ENCODE measurements around the gene NINJ1. TPM values are rescaled to one million over a fixed set of nuclear protein-coding genes. Genes with fewer than 3 reads are reported as not detected.
A peak's percentile ranks its signal among the peaks of the same experiment; 100 is the strongest.

The NINJ1 gene
- total and polyA plus RNA-seq, 4 donors = 23.8 to 60.4 (median 47.5) TPM

GRCh38 chr9:93128715-93129224 lies 5.3 kb downstream of the NINJ1 start:
- no peaks in the 10 kb centered on the region for H3K9me3 ChIP-seq (ENCODE audit: control insufficient read depth, insufficient read depth, low read length)
- DNase-seq (ENCODE audit: low read depth in 4 of 6, low spot score in 6 of 6) = no peak
- no peaks in the 10 kb centered on the region for H3K27me3 ChIP-seq (ENCODE audit: control insufficient read depth, insufficient read depth, low read length)
- H3K4me1 ChIP-seq (ENCODE audit: control insufficient read depth, insufficient read depth, low read length) = peaks cover 77% of the 10 kb centered on the region
- H3K4me3 ChIP-seq (ENCODE audit: low read depth, low read length) = no peak overlapping the region
- H3K27ac ChIP-seq (ENCODE audit: low read depth, low read length) = peak overlapping the region; percentile 40
- WGBS (ENCODE audit: insufficient coverage) = 84% methylated on average over 8 of the region's 10 CpGs
- H3K36me3 ChIP-seq (ENCODE audit: control insufficient read depth, insufficient read depth, low read length) = peaks cover 75% of the 10 kb centered on the region

GRCh38 chr9:93128011-93128714 lies 5.9 kb downstream of the NINJ1 start:
- Histone ChIP-seq H3K27me3 (ENCODE audit: control insufficient read depth, insufficient read depth, low read length) (no peaks in the 10 kb centered on the region), H3K4me3 (ENCODE audit: low read depth, low read length) (no peak overlapping the region), H3K4me1 (ENCODE audit: control insufficient read depth, insufficient read depth, low read length) (peaks cover 72% of the 10 kb centered on the region), H3K9me3 (ENCODE audit: control insufficient read depth, insufficient read depth, low read length) (no peaks in the 10 kb centered on the region), H3K36me3 (ENCODE audit: control insufficient read depth, insufficient read depth, low read length) (peaks cover 81% of the 10 kb centered on the region), H3K27ac (ENCODE audit: low read depth, low read length) (peak overlapping the region; percentile 33)
- DNase-seq (ENCODE audit: low read depth in 4 of 6, low spot score in 6 of 6) = no peak
- WGBS (ENCODE audit: insufficient coverage) = 90% methylated on average over 14 of the region's 14 CpGs

- peak in 1 of 6 donors; percentile 57 for DNase-seq (ENCODE audit: low read depth in 4 of 6, low spot score in 6 of 6)
- H3K4me1 ChIP-seq (ENCODE audit: control insufficient read depth, insufficient read depth, low read length) = peaks cover 65% of the 10 kb centered on the region
- H3K36me3 ChIP-seq (ENCODE audit: control insufficient read depth, insufficient read depth, low read length) = peaks cover 88% of the 10 kb centered on the region
- 38% methylated on average over 8 of the region's 8 CpGs for WGBS (ENCODE audit: insufficient coverage)
- no peak overlapping the region for H3K4me3 ChIP-seq (ENCODE audit: low read depth, low read length)
- no peaks in the 10 kb centered on the region for H3K27me3 ChIP-seq (ENCODE audit: control insufficient read depth, insufficient read depth, low read length)
- H3K9me3 ChIP-seq (ENCODE audit: control insufficient read depth, insufficient read depth, low read length) = no peaks in the 10 kb centered on the region
- peak overlapping the region; percentile 33 for H3K27ac ChIP-seq (ENCODE audit: low read depth, low read length)
These were observed 6.6 kb downstream of the NINJ1 start for GRCh38 chr9:93127395-93127911.

GRCh38 chr9:93126825-93127368 lies 7.2 kb downstream of the NINJ1 start:
- DNase-seq (ENCODE audit: low read depth in 4 of 6, low spot score in 6 of 6) = peak in 2 of 6 donors; percentile 27
- H3K9me3 ChIP-seq (ENCODE audit: control insufficient read depth, insufficient read depth, low read length) = no peaks in the 10 kb centered on the region
- H3K27me3 ChIP-seq (ENCODE audit: control insufficient read depth, insufficient read depth, low read length) = no peaks in the 10 kb centered on the region
- peaks cover 59% of the 10 kb centered on the region for H3K4me1 ChIP-seq (ENCODE audit: control insufficient read depth, insufficient read depth, low read length)
- WGBS (ENCODE audit: insufficient coverage) = 51% methylated on average over 11 of the region's 18 CpGs
- no peak overlapping the region for H3K4me3 ChIP-seq (ENCODE audit: low read depth, low read length)
- H3K27ac ChIP-seq (ENCODE audit: low read depth, low read length) = peak overlapping the region; percentile 33
- peaks cover 89% of the 10 kb centered on the region for H3K36me3 ChIP-seq (ENCODE audit: control insufficient read depth, insufficient read depth, low read length)

GRCh38 chr9:93126151-93126781 lies 7.8 kb downstream of the NINJ1 start:
- no peaks in the 10 kb centered on the region for H3K27me3 ChIP-seq (ENCODE audit: control insufficient read depth, insufficient read depth, low read length)
- no peaks in the 10 kb centered on the region for H3K9me3 ChIP-seq (ENCODE audit: control insufficient read depth, insufficient read depth, low read length)
- H3K4me3 ChIP-seq (ENCODE audit: low read depth, low read length) = no peak overlapping the region
- WGBS (ENCODE audit: insufficient coverage) = 77% methylated on average over 18 of the region's 23 CpGs
- no peak overlapping the region for H3K27ac ChIP-seq (ENCODE audit: low read depth, low read length)
- peaks cover 56% of the 10 kb centered on the region for H3K4me1 ChIP-seq (ENCODE audit: control insufficient read depth, insufficient read depth, low read length)
- H3K36me3 ChIP-seq (ENCODE audit: control insufficient read depth, insufficient read depth, low read length) = peaks cover 93% of the 10 kb centered on the region
- DNase-seq (ENCODE audit: low read depth in 4 of 6, low spot score in 6 of 6) = no peak

GRCh38 chr9:93125331-93125894 lies 8.6 kb downstream of the NINJ1 start:
- Histone ChIP-seq H3K27me3 (ENCODE audit: control insufficient read depth, insufficient read depth, low read length) (no peaks in the 10 kb centered on the region), H3K4me1 (ENCODE audit: control insufficient read depth, insufficient read depth, low read length) (peaks cover 56% of the 10 kb centered on the region), H3K9me3 (ENCODE audit: control insufficient read depth, insufficient read depth, low read length) (no peaks in the 10 kb centered on the region), H3K27ac (ENCODE audit: low read depth, low read length) (no peak overlapping the region), H3K36me3 (ENCODE audit: control insufficient read depth, insufficient read depth, low read length) (peaks cover 93% of the 10 kb centered on the region), H3K4me3 (ENCODE audit: low read depth, low read length) (no peak overlapping the region)
- 99% methylated on average over 7 of the region's 10 CpGs for WGBS (ENCODE audit: insufficient coverage)
- DNase-seq (ENCODE audit: low read depth in 4 of 6, low spot score in 6 of 6) = no peak

GRCh38 chr9:93124793-93125192 lies 9.3 kb downstream of the NINJ1 start:
- Histone ChIP-seq H3K36me3 (ENCODE audit: control insufficient read depth, insufficient read depth, low read length) (peaks cover 92% of the 10 kb centered on the region), H3K27ac (ENCODE audit: low read depth, low read length) (no peak overlapping the region), H3K4me1 (ENCODE audit: control insufficient read depth, insufficient read depth, low read length) (peaks cover 56% of the 10 kb centered on the region), H3K9me3 (ENCODE audit: control insufficient read depth, insufficient read depth, low read length) (no peaks in the 10 kb centered on the region), H3K27me3 (ENCODE audit: control insufficient read depth, insufficient read depth, low read length) (no peaks in the 10 kb centered on the region), H3K4me3 (ENCODE audit: low read depth, low read length) (no peak overlapping the region)
- 99% methylated on average over 16 of the region's 16 CpGs for WGBS (ENCODE audit: insufficient coverage)
- no peak for DNase-seq (ENCODE audit: low read depth in 4 of 6, low spot score in 6 of 6)

GRCh38 chr9:93123561-93124283 lies 10.3 kb downstream of the NINJ1 start:
- no peak overlapping the region for H3K4me3 ChIP-seq (ENCODE audit: low read depth, low read length)
- H3K27ac ChIP-seq (ENCODE audit: low read depth, low read length) = no peak overlapping the region
- H3K9me3 ChIP-seq (ENCODE audit: control insufficient read depth, insufficient read depth, low read length) = no peaks in the 10 kb centered on the region
- peaks cover 85% of the 10 kb centered on the region for H3K36me3 ChIP-seq (ENCODE audit: control insufficient read depth, insufficient read depth, low read length)
- no peak for DNase-seq (ENCODE audit: low read depth in 4 of 6, low spot score in 6 of 6)
- peaks cover 52% of the 10 kb centered on the region for H3K4me1 ChIP-seq (ENCODE audit: control insufficient read depth, insufficient read depth, low read length)
- WGBS (ENCODE audit: insufficient coverage) = 85% methylated on average over 12 of the region's 14 CpGs
- H3K27me3 ChIP-seq (ENCODE audit: control insufficient read depth, insufficient read depth, low read length) = no peaks in the 10 kb centered on the region

- no peak for DNase-seq (ENCODE audit: low read depth in 4 of 6, low spot score in 6 of 6)
- WGBS (ENCODE audit: insufficient coverage) = 87% methylated on average over 9 of the region's 14 CpGs
- Histone ChIP-seq H3K27ac (ENCODE audit: low read depth, low read length) (no peak overlapping the region), H3K36me3 (ENCODE audit: control insufficient read depth, insufficient read depth, low read length) (peaks cover 78% of the 10 kb centered on the region), H3K9me3 (ENCODE audit: control insufficient read depth, insufficient read depth, low read length) (no peaks in the 10 kb centered on the region), H3K4me3 (ENCODE audit: low read depth, low read length) (no peak overlapping the region), H3K4me1 (ENCODE audit: control insufficient read depth, insufficient read depth, low read length) (peaks cover 43% of the 10 kb centered on the region), H3K27me3 (ENCODE audit: control insufficient read depth, insufficient read depth, low read length) (no peaks in the 10 kb centered on the region)
These were observed 11.3 kb downstream of the NINJ1 start for GRCh38 chr9:93122721-93123221.

Data from spinal cord (tissue), 10 donors.